ENCODE measurements around the gene STX8. TPM values are rescaled to one million over a fixed set of nuclear protein-coding genes. Genes with fewer than 3 reads are reported as not detected.

Gene STX8
- polyA plus RNA-seq, 1 of the 3 experiments (the other 2 are of a cell fraction), result 51.3 TPM

- TF ChIP-seq IRF3 (IDR thresholded peaks at IDR 0.05; ENCODE audit: low read depth, low read length), result no peak
- TF ChIP-seq YY1 (IDR thresholded peaks at IDR 0.05; ENCODE audit: low read depth), result no peak
- TF ChIP-seq CHD2 (IDR thresholded peaks at IDR 0.05; ENCODE audit: low read length, partially characterized antibody), result no peak
These were observed 367.1 kb downstream of the STX8 start (continued) for GRCh38 chr17:9208381-9209105.

GRCh38 chr17:9206741-9207332 is 368.8 kb downstream of the STX8 start:
- Histone ChIP-seq H4K20me1 (ENCODE audit: insufficient read depth) (no peaks in the 10 kb centered on the region), H3K9ac (no peak overlapping the region), H3K9me3 (no peaks in the 10 kb centered on the region), H3K36me3 (replicated peaks in 1 of 2; ENCODE audit: control insufficient read depth in 1 of 2, insufficient read depth in 2 of 2, low read length in 1 of 2) (no peaks in the 10 kb centered on the region), H3K27me3 (ENCODE audit: insufficient read depth) (no peaks in the 10 kb centered on the region; the same call in 1 of the 2 replicates), H3K27ac (ENCODE audit: low read depth in 2 of 2, low read length in 1 of 2) (no peak overlapping the region), H2AFZ (ENCODE audit: low read depth) (no peak overlapping the region), H3F3A (replicated peaks; ENCODE audit: insufficient read depth) (no peaks in the 10 kb centered on the region), H3K4me1 (ENCODE audit: control insufficient read depth in 1 of 2, insufficient read depth in 2 of 2, low read depth in 1 of 2, low read length in 1 of 2) (peaks cover 0 to 8% of the 10 kb centered on the region in 2 experiments; a peak in 1 of 4 replicates), H3K79me2 (ENCODE audit: insufficient read depth) (no peaks in the 10 kb centered on the region), H3K9me2 (no peaks in the 10 kb centered on the region), H3K4me3 (ENCODE audit: low read depth in 2 of 2, low read length in 1 of 2) (no peak overlapping the region), H3K4me2 (no peak overlapping the region)
- POLR2A ChIA-PET, result no interaction called here
- CTCF ChIA-PET, result no interaction called here
- no peak for TF ChIP-seq RXRA (IDR thresholded peaks at IDR 0.05; ENCODE audit: borderline replicate concordance, low read depth)
- no peak for TF ChIP-seq NRF1 (IDR thresholded peaks at IDR 0.05; ENCODE audit: low read depth, low read length)
- TF ChIP-seq YY1 (IDR thresholded peaks at IDR 0.05; ENCODE audit: low read depth), result no peak
- TF ChIP-seq MAX (IDR thresholded peaks at IDR 0.05; ENCODE audit: low read depth), result no peak
- no peak for TF ChIP-seq RAD21 (IDR thresholded peaks at IDR 0.05; ENCODE audit: low read length)
- TF ChIP-seq REST (IDR thresholded peaks at IDR 0.05; ENCODE audit: low read depth, low read length), result no peak
- no peak for TF ChIP-seq GATA2 (CRISPR knock-in tag; IDR thresholded peaks at IDR 0.05)
- no peak for TF ChIP-seq USF1 (IDR thresholded peaks at IDR 0.05; ENCODE audit: borderline replicate concordance, low read depth)
- TF ChIP-seq RCOR1 (IDR thresholded peaks at IDR 0.05; ENCODE audit: low read length), result no peak
- no peak for TF ChIP-seq SMC3 (IDR thresholded peaks at IDR 0.05; ENCODE audit: low read depth, low read length)
- TF ChIP-seq GABPA (IDR thresholded peaks at IDR 0.05; ENCODE audit: low read depth), result no peak
- no peak for TF ChIP-seq TCF12 (IDR thresholded peaks at IDR 0.05)
- no peak for TF ChIP-seq ELF1 (IDR thresholded peaks at IDR 0.05)
- no peak for TF ChIP-seq SIN3A (IDR thresholded peaks at IDR 0.05; ENCODE audit: borderline replicate concordance, low read depth, low read length)
- no peak for TF ChIP-seq MXI1 (IDR thresholded peaks at IDR 0.05; ENCODE audit: low read depth, low read length)
- no peak for TF ChIP-seq USF2 (IDR thresholded peaks at IDR 0.05; ENCODE audit: borderline replicate concordance, low read depth, low read length)
- no peak for TF ChIP-seq TEAD4 (IDR thresholded peaks at IDR 0.05; ENCODE audit: borderline replicate concordance, insufficient read depth)
- TF ChIP-seq EP300 (IDR thresholded peaks at IDR 0.05; ENCODE audit: borderline replicate concordance in 1 of 2, low read depth in 1 of 2, low read length in 1 of 2), result no peak
- TF ChIP-seq JUND (IDR thresholded peaks at IDR 0.05), result no peak
- no peak for TF ChIP-seq ZBTB33 (IDR thresholded peaks at IDR 0.05; ENCODE audit: borderline replicate concordance, low read depth)
- 60% methylated on average over 14 of the region's 14 CpGs for WGBS (ENCODE audit: low lambda C conversion rate)
- no peak for DNase-seq

Measured in SK-N-SH (cell line).